HG03571 (cell line): ENCODE results near the gene PRSS12.
"Not testable (repeated sequence)": the region's sequence is repeated elsewhere in the genome, so short reads cannot be mapped to it uniquely, and the experiment has no call there.

ENCODE experiments used
- ATAC-seq: cut with Tn5 transposase; IDR thresholded peaks from one replicate; pipeline ENCODE4 v1.9.1; 2021; ENCODE audit not compliant: unreplicated experiment

Gene PRSS12

DNA sequence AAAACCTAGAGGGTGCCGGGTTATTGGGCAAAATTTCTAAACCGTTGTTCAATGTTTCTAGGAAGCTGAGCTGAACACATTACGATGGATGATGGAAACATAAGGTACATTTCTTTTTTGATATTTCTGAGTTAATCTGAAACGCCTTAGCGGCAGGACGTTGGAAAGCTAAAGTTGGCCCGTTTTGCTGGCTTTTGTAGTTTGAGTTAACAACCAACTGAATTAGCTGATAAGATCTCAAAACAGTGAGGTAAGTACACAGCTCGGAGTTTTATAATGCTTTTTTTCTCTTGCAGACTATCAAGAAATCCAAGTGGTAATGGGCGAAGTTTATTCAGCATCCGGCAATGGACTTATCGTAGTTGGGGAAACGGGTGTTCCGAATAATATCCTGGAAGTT is 73.5 kb downstream of the PRSS12 start:
- ATAC-seq = no peak

DNA sequence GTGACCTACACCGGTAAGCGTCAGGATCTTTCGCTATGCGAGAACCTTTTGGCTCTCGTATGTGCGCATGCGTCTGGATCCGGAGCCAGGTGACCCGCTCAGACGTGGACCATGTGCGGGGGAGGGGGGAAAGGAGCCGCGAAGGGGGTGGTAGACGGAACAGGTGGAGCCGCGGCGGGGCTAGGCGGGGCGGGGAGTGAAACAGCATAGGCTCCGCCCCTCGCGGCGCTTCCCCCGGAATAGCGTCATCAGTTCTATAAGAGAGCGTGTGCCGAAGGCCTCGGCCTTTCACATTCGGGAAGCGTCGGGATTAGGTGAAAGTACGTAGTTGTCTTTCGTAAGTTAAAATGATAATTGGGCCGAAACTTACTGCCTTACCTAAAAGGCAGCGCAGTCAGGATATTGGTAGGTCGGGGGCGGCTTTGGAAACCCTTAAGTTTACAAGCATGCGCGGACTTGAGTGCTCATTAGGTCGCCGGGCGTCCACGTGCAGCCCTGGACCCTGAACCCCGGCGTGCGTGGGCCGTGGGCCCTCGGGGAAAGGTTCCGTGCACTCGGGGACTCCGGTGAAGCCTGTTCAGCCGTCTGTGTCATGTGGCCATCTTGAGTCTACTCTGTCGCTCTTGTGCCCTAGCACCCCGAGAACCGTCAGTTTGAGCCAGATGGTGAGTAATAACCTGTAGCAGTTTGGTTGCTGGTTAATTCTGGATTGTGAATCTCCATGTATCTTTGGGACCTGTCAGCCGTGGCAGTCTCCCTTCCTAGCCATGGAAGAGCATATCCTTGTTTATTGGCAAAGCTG is 74.1 kb downstream of the PRSS12 start:
- peak; percentile 88 for ATAC-seq

DNA sequence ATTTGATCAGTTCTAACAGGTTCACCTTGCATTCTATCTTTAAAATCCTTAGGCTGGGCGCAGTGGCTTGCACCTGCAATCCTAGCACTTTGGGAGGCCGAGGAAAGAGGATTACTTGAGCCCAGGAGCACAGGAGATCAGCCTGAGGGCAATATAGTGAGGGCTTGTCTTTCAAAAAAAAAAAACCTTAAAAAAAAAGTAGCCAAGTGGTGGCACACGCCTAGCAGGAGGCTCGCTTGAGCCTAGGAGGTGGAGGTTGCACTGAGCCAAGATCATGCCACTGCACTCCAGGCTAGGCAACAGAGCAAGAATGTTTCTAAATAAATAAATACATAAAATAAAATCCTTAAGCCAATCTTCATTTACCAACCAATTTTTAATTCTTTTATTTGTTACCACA is 75.6 kb downstream of the PRSS12 start:
- no peak for ATAC-seq

DNA sequence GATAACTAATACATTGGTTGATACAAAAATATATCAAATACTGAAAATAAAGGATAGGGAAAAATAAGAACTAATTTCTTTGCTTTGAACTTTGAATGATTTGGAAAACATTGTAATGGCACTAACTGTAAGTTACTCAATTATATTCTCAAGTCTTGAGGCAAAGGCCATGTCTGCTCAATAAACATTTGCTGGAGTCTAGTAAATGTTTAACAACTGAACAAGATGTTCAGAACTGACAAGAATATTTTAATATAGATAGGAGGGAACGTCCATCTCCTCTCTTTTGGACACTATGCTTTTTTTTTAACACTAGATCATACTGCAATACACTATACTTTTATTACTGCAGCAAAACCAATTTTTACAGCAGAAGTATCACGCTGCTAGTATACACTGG is 76.2 kb downstream of the PRSS12 start:
- ATAC-seq = no peak

DNA sequence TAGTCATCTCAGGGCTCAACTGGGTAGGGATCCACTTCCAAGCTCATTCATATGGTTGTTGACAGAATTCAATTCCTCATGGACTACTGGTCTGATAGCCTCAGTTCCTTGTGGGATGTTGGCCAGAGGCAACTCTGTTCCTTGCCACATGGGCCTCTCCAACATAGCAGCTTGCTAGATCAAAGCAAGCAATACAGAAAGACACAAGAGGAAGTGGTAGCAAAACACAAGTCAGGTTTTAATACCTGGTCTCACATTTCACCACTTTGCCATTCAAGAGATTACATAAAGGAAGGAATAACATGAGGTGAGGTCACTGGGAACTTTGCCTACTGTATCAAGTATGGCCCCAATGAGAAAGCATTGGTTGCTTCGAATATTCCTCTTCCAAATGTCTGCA is 79.2 kb downstream of the PRSS12 start:
- no peak for ATAC-seq

DNA sequence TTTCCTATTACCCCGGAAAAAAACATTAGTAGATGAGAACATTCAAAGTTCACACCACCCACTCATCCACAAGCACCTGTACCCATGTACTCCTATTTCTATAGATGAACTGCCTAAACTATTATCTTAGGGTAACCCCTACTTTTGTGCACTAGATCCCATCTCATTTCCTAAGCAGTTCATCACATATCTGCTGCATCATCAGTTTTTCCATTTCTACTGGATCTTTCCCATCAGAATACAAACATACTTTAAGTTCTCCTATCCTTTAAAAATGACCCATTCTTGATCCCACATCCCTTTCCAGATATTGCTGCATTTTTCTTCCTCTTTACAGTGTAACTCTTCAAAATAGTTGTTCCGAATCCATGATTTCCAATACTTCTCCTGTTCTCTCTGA is 81.0 kb downstream of the PRSS12 start:
- ATAC-seq = no peak

DNA sequence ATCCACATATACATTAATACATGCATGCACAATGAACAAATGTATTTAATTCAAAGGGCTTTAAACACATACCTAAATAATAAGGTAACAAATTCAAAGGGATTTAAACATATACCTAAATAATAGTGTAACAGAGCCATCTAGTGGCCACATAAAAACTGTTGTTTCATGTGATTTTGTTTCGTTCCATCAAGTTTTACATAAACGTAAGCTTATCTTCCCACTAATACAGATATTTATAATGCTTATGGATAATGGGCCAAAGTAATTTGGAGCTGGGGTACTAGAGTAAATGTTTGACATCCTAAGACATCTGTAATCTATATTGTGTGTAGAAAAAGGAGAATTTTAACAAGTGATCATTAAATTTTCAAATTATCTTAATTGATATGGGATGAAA is 82.3 kb downstream of the PRSS12 start:
- ATAC-seq = no peak

DNA sequence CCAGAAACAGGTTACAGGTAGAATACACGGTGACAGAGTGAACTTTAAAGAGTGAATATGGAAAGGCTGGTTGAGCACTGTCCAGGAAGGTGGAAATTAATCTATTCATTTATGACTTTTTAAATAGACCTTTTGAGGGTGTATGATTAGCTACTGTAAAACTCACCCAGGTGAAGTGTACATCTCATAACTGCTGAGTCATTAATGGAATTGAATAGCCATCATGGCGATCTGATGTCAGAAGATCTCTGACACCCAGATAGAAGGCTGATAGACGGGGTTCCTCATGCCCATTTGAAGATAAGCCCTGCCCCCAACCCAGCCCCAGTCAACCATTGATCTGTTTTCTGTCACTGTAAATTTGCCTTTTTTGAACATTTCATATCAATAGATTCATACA is 84.0 kb downstream of the PRSS12 start:
- ATAC-seq = no peak

DNA sequence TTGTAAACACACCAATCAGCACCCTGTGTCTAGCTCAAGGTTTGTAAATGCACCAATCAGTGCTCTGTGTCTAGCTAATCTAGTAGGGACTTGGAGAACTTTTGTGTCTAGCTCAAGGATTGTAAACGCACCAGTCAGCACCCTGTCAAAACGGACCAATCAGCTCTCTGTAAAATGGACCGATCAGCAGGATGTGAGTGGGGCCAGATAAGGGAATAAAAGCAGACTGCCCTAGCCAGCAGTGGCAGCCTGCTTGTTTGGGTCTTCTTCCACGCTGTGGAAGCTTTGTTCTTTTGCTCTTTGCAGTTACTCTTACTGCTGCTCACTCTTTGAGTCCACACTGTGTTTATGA is 86.7 kb downstream of the PRSS12 start:
- not testable (repeated sequence) for ATAC-seq

DNA sequence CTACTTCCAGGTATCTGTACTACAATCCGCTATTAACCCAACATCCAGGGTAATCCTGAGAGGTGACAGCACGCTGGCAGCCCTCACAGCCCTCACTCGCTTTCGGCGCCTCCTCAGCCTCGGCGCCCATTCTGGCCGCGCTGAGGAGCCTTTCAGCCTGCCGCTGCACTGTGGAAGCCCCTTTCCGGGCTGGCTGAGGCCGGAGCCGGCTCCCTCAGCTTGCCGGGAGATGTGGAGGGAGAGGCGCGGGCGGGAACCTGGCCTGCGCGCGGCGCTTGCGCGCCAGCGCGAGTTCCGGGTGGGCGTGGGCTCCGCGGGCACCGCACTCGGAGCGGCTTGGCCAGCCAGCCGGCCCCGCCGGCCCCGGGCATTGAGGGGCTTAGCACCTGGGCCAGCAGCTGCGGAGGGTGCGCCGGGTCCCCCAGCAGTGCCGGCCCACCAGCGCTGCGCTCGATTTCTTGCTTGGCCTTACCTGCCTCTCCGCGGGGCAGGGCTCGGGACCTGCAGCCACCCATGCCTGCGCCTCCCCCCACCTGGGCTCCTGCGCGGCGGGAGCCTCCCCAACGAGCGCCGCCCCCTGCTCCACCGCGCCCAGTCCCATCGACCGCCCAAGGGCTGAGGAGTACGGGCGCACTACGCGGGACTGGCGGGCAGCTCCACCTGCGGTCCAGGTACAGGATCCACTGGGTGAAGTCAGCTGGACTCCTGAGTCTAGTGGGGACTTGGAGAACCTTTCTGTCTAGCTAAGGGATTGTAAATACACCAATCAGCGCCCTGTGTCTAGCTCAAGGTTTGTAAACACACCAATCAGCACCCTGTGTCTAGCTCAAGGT is 87.3 kb downstream of the PRSS12 start:
- ATAC-seq = no peak

DNA sequence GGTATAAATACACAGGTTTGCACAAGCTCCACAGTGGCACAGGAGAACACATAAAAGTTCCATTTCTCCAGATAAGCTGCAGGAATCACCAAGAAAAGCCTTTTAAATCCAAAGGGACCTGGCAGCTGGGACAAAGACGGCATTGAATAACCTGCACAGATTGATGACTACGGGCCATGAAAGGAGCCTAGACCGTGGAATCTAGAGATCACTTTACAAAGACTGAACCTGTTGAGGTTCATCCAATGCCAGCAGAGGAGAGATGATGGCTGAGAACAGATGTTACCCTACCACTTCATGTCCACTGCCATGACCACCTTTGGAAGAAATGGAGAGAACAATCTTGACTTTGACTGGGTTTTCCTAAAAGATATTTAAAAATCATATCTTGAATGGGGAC is 88.7 kb downstream of the PRSS12 start:
- ATAC-seq = no peak

DNA sequence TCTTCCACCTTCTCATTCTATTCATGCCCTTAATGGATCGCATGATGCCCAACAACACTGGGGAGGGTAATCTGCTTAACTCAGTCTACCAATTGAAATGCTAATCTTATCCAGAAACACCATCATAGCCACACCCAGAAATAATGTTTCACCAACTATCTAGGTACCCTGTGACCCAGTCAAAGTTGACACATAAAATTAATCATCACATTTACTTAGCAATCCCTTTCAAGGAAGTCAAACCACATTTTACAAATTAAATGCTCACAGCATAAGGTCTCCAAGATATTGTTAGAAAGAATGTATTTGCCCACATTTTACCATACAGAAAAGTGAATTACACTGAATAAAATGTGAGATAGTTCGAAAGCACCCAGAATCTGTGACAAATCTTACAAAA is 92.5 kb downstream of the PRSS12 start:
- no peak for ATAC-seq

DNA sequence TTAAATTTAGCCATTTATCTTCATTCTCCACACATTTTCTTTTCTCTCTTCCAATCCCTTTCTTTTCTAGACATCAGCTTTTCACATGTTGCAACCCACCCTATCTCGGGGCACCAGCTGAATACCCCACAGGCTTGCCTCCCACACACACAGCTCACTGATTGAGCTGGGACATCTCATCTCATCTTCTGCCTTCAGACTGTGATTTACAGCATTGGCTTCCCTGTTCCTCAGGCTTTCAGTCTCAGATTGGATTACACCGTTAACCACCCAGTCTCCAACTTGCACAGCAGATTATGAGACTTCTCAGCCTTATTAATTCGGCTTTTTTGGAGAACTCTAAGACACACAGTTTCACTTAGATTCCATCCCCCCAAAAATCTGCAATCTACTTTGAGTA is 93.7 kb downstream of the PRSS12 start:
- ATAC-seq = no peak

DNA sequence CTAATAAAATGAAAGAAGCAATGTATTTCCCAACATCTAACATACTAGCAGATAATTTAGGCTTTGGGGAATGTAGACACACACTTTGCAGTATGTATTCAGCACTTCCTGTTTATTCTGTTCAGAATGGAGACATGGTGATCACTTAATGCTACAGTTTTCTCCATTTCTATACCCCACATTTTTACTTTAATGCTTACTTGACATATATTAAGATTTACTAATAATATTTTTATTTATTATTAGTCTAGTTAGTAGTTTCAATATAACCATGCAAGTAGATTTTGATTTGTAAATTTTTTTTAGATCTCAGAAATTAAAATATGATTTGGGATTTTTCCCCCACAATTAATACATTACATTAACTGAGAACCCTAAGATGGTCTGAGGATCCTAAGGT is 98.4 kb downstream of the PRSS12 start:
- no peak for ATAC-seq

DNA sequence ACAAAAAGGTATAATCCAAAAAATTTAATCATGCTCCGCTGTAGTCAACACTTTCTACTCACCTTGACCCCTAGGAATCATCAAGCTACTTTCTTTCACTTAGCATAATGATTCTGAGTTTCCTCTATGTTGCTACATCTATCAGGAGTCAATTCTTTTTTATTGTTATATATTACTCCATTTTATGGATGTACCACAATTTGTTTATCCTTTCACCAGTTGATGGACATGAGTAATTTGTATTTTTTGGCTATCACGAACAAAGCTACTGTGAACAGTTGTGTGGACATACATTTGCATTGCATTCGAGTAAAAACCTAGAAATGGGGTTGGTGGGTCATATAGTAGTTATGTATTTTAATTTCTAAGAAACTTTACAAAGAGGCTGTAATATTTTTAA is 102.9 kb downstream of the PRSS12 start:
- ATAC-seq = no peak

DNA sequence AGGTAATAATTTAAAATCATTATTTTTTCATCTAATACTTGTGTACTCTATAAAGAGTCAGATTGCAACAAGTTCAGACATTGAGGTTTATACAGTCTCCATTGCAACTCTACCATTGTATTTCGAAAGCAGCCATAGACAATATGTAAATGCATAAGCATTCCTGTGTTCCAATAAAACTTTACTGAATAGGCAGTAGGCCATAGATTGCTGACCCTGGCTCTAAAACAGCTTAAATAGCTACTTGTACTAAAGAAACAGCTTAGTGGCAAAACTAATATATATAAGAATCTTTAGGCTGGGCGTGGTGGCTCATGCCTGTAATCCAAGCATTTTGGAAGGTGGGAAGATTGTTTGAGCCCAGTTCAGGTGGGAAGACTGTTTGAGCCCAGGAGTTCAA is 115.3 kb downstream of the PRSS12 start:
- ATAC-seq = no peak

DNA sequence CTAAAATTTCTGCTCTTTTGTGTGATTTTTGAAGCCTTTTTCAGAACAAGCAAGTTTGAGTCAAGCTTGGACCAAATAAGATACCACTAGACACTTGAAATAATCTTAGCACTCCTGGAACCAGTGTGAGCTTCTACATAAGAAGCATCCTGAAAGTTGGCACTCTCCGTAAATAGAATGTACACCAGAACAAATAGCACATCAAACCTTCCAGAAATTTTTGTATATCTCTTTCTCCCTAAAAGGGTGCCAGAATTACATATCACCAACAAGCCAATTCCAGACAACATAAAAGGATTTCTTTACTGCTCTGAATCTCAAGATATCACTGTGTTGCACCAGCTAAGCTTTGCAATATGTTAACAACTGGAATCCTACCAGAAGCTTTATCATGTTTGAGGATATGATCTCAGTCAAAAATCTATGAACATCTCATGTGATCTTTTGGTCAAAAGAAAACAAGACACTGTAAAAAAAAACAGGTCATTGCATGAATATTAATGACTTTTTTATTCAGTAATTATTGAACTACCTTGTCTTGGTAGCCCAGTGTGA is 117.2 kb downstream of the PRSS12 start:
- ATAC-seq = no peak
